ENCODE data around the gene ANKRD13A. TPM values are rescaled to one million over a fixed set of nuclear protein-coding genes. Genes with fewer than 3 reads are reported as not detected.
A peak's percentile ranks its signal among the peaks of the same experiment; 100 is the strongest.
"Not testable (repeated sequence)": the region's sequence is repeated elsewhere in the genome, so short reads cannot be mapped to it uniquely, and the experiment has no call there.

ANKRD13A gene
- total and polyA plus RNA-seq, 8 donors = 13.0 to 150 (median 34.4) TPM

DNA sequence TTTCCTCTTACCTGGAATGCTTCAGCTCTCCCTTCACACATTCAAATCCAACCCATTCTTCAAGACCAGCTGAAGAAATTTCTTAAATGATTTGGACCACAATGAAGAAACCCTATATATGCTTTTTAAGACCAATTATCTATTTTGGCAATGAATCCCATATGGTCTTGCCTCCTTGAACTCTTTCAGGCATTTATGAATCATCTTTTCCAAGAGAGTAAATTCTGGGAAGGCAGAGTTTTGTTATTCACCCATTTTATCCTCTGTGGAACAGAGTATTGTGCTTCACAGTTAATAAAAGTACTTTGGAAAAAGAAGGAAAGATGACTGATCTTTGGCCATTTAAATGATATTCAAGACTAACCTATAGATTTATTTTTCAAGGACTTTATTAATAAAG, 17.0 kb upstream of the ANKRD13A start:
- intact Hi-C loops (cut with DNase I; ENCODE audit: low total_unique reads) = no loop called here
- DNase-seq = no peak
- H3K4me3 ChIP-seq = no peak overlapping the region
- no peaks in the 10 kb centered on the region for H3K27me3 ChIP-seq
- H3K9me3 ChIP-seq = no peaks in the 10 kb centered on the region
- H3K27ac ChIP-seq = no peak overlapping the region
- TF ChIP-seq POLR2A (IDR thresholded peaks at IDR 0.05) = no peak
- TF ChIP-seq POLR2AphosphoS5 (IDR thresholded peaks at IDR 0.05) = no peak
- TF ChIP-seq, protein P1, sequence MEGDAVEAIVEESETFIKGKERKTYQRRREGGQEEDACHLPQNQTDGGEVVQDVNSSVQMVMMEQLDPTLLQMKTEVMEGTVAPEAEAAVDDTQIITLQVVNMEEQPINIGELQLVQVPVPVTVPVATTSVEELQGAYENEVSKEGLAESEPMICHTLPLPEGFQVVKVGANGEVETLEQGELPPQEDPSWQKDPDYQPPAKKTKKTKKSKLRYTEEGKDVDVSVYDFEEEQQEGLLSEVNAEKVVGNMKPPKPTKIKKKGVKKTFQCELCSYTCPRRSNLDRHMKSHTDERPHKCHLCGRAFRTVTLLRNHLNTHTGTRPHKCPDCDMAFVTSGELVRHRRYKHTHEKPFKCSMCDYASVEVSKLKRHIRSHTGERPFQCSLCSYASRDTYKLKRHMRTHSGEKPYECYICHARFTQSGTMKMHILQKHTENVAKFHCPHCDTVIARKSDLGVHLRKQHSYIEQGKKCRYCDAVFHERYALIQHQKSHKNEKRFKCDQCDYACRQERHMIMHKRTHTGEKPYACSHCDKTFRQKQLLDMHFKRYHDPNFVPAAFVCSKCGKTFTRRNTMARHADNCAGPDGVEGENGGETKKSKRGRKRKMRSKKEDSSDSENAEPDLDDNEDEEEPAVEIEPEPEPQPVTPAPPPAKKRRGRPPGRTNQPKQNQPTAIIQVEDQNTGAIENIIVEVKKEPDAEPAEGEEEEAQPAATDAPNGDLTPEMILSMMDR (IDR thresholded peaks at IDR 0.05) = no peak
- TF ChIP-seq EP300 (IDR thresholded peaks at IDR 0.05) = no peak
- peaks cover 0 to 34% (median 13%) of the 10 kb centered on the region in 4 donors for H3K4me1 ChIP-seq
- H3K36me3 ChIP-seq = peaks cover 53 to 100% (median 100%) of the 10 kb centered on the region in 4 donors

DNA sequence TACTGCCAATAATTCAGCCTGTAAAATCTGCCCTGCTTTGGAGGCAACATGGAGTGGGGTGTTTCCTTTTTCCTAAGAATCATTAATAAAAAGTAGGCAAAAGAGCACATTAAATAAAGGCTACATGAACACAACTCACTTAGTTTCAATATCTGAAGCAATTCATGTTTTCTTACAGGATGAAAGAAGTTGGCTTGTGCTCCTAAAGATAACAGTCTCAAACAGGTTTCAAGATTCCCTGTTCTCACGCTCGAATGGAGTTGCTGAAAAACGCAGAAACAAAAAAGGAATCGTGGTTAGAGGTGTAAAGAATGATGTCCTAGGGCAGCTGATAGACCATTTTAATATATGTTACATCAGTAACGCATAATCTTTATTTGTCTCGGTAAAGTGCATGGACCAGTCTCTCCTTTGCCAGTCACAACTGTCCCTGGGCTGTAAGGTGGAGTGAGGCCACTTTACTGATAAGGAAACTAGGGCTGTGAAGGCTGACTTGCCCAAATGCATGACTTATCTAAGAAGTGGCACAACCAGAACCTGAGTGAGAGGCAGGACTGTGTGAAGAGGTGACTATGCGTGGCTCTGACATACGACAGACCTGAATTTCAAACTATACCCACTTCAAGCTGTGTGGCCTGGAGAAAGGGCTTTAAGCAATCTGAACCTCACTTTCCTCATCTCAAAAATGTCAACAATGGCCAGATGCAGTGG, 15.6 kb upstream of the ANKRD13A start:
- intact Hi-C loops (cut with DNase I; ENCODE audit: low total_unique reads) = no loop called here
- WGBS, 5 donors = 34 to 71% (median 58%) methylated on average over 8 of the region's 8 CpGs

DNA sequence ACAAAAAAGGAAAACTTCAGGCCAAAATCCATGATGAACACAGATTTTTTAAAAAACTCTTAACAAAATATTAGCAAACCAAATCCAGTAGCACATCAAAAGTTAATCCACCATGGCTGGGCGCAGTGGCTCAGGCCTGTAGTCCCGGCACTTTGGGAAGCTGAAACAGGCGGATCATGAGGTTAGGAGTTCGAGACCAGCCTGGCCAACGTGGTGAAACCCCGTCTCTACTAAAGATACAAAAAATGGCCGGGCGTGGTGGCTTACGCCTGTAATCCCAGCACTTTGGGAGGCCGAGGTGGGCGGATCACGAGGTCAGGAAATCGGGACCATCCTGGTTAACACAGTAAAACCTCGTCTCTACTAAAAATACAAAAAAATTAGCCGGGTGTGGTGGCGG, 13.0 kb upstream of the ANKRD13A start:
- intact Hi-C loops (cut with DNase I; ENCODE audit: low total_unique reads); H3K27me3 ChIP-seq; H3K27ac ChIP-seq; H3K9me3 ChIP-seq; H3K4me3 ChIP-seq; DNase-seq: not testable (repeated sequence)
- 94 to 98% (median 97%) methylated on average over 16 of the region's 16 CpGs for WGBS, 5 donors
- Histone ChIP-seq H3K4me1 (peaks cover 0 to 41% (median 25%) of the 10 kb centered on the region in 4 donors), H3K36me3 (peaks cover 41 to 100% (median 99%) of the 10 kb centered on the region in 4 donors)

More for the DNA sequence above, 15.6 kb upstream of the ANKRD13A start:
- Histone ChIP-seq H3K4me1 (peaks cover 0 to 34% (median 13%) of the 10 kb centered on the region in 4 donors), H3K9me3 (no peaks in the 10 kb centered on the region), H3K27me3 (no peaks in the 10 kb centered on the region), H3K36me3 (peaks cover 58 to 100% (median 100%) of the 10 kb centered on the region in 4 donors), H3K27ac (peak overlapping the region in 2 of 5 donors; percentile 51 to 70), H3K4me3 (no peak overlapping the region)
- DNase-seq = peak; percentile 24 to 33
- TF ChIP-seq POLR2A (IDR thresholded peaks at IDR 0.05) (no peak), POLR2AphosphoS5 (IDR thresholded peaks at IDR 0.05) (peak in 1 of 3 donors; percentile 59), EP300 (IDR thresholded peaks at IDR 0.05) (no peak)

DNA sequence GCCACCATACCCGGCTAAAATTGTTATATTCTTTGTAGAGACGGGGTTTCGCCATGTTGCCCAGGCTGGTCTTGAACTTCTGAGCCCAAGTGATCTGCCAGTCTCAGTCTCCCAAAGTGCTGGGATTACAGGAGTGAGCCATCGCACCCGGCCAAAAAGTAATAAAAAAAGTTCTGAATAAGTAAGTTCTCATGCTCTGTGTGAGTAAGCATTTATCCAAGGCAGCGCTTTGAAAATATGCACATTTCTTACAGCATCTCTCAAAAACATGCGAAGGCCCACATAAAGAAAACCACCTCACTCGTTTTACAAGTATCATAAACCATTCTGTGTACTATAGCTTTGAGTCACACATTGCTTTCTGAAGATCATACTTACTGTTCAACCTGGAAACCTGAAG, 11.6 kb upstream of the ANKRD13A start:
- Histone ChIP-seq H3K36me3 (peaks cover 32 to 98% (median 91%) of the 10 kb centered on the region in 4 donors), H3K4me1 (peaks cover 0 to 48% (median 27%) of the 10 kb centered on the region in 4 donors), H3K27ac (no peak overlapping the region), H3K9me3 (no peaks in the 10 kb centered on the region), H3K4me3 (no peak overlapping the region), H3K27me3 (no peaks in the 10 kb centered on the region)
- intact Hi-C loops (cut with DNase I; ENCODE audit: low total_unique reads) = no loop called here
- WGBS, 5 donors = 84 to 91% (median 89%) methylated on average over 8 of the region's 8 CpGs
- DNase-seq = no peak
- no peak for TF ChIP-seq POLR2AphosphoS5 (IDR thresholded peaks at IDR 0.05)
- no peak for TF ChIP-seq EP300 (IDR thresholded peaks at IDR 0.05)
- no peak for TF ChIP-seq POLR2A (IDR thresholded peaks at IDR 0.05)
- TF ChIP-seq, protein P1 (IDR thresholded peaks at IDR 0.05) = no peak

DNA sequence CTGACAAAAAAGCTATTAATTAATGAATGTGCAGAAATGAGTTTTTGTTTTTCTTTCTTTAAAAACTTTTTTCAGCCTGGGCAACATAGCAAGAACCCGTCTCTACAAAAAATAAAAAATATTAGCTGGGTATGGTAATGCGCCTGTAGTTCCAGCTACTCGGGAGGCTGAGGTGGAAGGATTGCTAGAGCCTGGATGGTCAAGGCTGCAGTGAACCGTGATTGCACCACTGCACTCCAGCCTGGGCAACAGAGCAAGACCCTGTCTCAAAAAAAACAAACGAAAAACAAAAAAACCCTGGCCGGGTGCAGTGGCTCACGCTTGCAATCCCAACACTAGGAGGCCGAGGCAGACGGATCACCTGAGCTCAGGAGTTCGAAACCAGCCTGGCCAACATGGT, 11.0 kb upstream of the ANKRD13A start:
- Histone ChIP-seq H3K27me3 (no peaks in the 10 kb centered on the region), H3K4me3 (no peak overlapping the region), H3K27ac (peak overlapping the region in 1 of 5 donors; percentile 27), H3K36me3 (peaks cover 28 to 93% (median 84%) of the 10 kb centered on the region in 4 donors), H3K4me1 (peaks cover 0 to 51% (median 26%) of the 10 kb centered on the region in 4 donors), H3K9me3 (no peaks in the 10 kb centered on the region)
- no peak for TF ChIP-seq EP300 (IDR thresholded peaks at IDR 0.05)
- TF ChIP-seq, protein P1 (IDR thresholded peaks at IDR 0.05) = no peak
- no peak for TF ChIP-seq POLR2A (IDR thresholded peaks at IDR 0.05)
- no peak for TF ChIP-seq POLR2AphosphoS5 (IDR thresholded peaks at IDR 0.05)
- intact Hi-C loops (cut with DNase I; ENCODE audit: low total_unique reads) = no loop called here
- 85 to 95% (median 93%) methylated on average over 10 of the region's 10 CpGs for WGBS, 5 donors
- DNase-seq = no peak

Data from stomach (tissue), 9 donors.